Tibial nerve (tissue), 4 donors: ENCODE data around the gene IP6K3. TPM values are rescaled to one million over a fixed set of nuclear protein-coding genes. Genes with fewer than 3 reads are reported as not detected.

Experiments
- DNase-seq, 2 donors: peaks; one replicate each; pipeline ENCODE4 v3.0.0-alpha.2; 2019; ENCODE audit warnings: low spot score in 2 of 2
- H3K27ac ChIP-seq, 4 donors: fragments of 200-600 bp; sonication (generic) in 3 of 4; one replicate each; pipeline ENCODE4 v1.5.1; 2017 to 2019; ENCODE audit warnings: mild to moderate bottlenecking in 1 of 4
- H3K27me3 ChIP-seq, 2 donors: fragments of 200-600 bp; sonication (generic) in 1 of 2; one replicate each; pipeline versions ENCODE4 v1.5.1 to v1.6.0; 2017 to 2019
- H3K36me3 ChIP-seq, 3 donors: fragments of 200-600 bp; sonication (generic); one replicate each; pipeline ENCODE4 v1.5.1; 2018 to 2019
- H3K4me1 ChIP-seq, 4 donors: fragments of 200-600 bp; sonication (generic) in 3 of 4; one replicate each; pipeline ENCODE4 v1.5.1; 2017 to 2019
- H3K4me3 ChIP-seq, 4 donors: fragments of 200-600 bp; sonication (generic) in 3 of 4; one replicate each; pipeline ENCODE4 v1.5.1; 2017 to 2019; ENCODE audit warnings: mild to moderate bottlenecking in 1 of 4, moderate library complexity in 1 of 4
- H3K9me3 ChIP-seq, 4 donors: fragments of 200-600 bp; sonication (generic) in 3 of 4; one replicate each; pipeline ENCODE4 v1.5.1; 2017 to 2019
- CTCF ChIP-seq, 5 experiments: fragments of 200-600 bp in 3 of 5; fragments of 450-650 bp in 2 of 5; sonication (generic) in 3 of 5; IDR thresholded peaks; one replicate each; pipeline ENCODE4 v1.5.1; 2016 to 2019; ENCODE audit warnings: antibody characterized with exemption in 5 of 5, mild to moderate bottlenecking in 3 of 5, moderate library complexity in 2 of 5
- EP300 ChIP-seq, 2 donors: sonication (generic); formaldehyde crosslinking; IDR thresholded peaks; one replicate each; pipeline ENCODE4 v1.6.1; 2017; ENCODE audit warnings: antibody characterized with exemption in 2 of 2, mild to moderate bottlenecking in 1 of 2
- POLR2A ChIP-seq, 2 donors: fragments of 450-650 bp; IDR thresholded peaks; one replicate each; pipeline ENCODE4 v1.6.1; 2017; ENCODE audit warnings: antibody characterized with exemption in 2 of 2, mild to moderate bottlenecking in 2 of 2, moderate library complexity in 2 of 2
- WGBS, 2 donors: methylation state at CpG; one replicate each; pipeline ENCODE4 v1.1.5; 2018; 5-methylcytosine and 5-hydroxymethylcytosine counted together
- total RNA-seq, 4 donors: library from RNA; depleted of rRNA; stranded (reverse); fragments of >200 nt; gene quantifications; one replicate each; pipeline ENCODE4 v1.1.0, GENCODE V29; 2016

The IP6K3 gene
- total RNA-seq, 4 donors from 2014 or later = 0.39 to 3.0 (median 1.7) TPM

DNA sequence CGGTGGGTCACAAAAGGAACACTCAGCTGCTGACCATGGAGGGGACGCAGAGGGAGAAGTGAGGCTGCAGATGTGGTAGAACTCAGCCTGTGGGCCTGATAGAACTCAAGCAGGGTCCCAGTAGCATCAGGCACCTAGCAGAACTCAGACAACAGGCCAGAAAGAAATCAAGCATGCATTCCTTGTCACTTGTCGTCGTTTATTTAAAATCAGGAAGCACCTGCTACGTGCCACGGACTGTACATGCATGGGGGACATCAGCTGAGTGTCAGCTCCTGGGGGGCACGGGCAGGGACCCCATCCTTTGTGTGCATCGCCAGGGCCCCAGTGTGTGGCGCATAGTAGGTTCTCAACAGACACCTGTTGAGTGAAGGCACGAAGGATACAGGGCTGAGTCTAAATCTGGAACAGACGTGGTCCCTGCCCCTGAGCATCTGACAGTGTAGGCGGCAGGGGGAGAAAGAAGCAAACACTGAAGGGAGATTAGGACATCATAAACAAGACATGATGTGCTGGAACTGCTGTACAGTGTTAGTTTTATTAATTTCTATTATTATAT is 67.7 kb downstream of the IP6K3 start:
- WGBS, 2 donors = 83 to 87% methylated on average over 12 of the region's 12 CpGs
- no peak for DNase-seq
- Histone ChIP-seq H3K27ac (no peak overlapping the region), H3K36me3 (peaks cover 2 to 100% (median 26%) of the 10 kb centered on the region in 3 donors), H3K27me3 (no peaks in the 10 kb centered on the region), H3K4me3 (no peak overlapping the region), H3K4me1 (peaks cover 0 to 23% (median 6%) of the 10 kb centered on the region in 4 donors), H3K9me3 (no peaks in the 10 kb centered on the region)
- TF ChIP-seq POLR2A (IDR thresholded peaks at IDR 0.05) (no peak), EP300 (IDR thresholded peaks at IDR 0.05) (no peak), CTCF (IDR thresholded peaks at IDR 0.05) (no peak)

GRCh38 chr6:33678233-33678931 is 68.3 kb downstream of the IP6K3 start:
- DNase-seq = no peak
- WGBS, 2 donors = 91 to 94% methylated on average over 23 to 24 of the region's 24 CpGs
- Histone ChIP-seq H3K27me3 (no peaks in the 10 kb centered on the region), H3K9me3 (no peaks in the 10 kb centered on the region), H3K27ac (no peak overlapping the region), H3K4me3 (no peak overlapping the region), H3K36me3 (peaks cover 2 to 100% (median 26%) of the 10 kb centered on the region in 3 donors), H3K4me1 (peaks cover 0 to 20% (median 4%) of the 10 kb centered on the region in 4 donors)
- TF ChIP-seq CTCF (IDR thresholded peaks at IDR 0.05) (no peak), EP300 (IDR thresholded peaks at IDR 0.05) (no peak), POLR2A (IDR thresholded peaks at IDR 0.05) (no peak)

DNA sequence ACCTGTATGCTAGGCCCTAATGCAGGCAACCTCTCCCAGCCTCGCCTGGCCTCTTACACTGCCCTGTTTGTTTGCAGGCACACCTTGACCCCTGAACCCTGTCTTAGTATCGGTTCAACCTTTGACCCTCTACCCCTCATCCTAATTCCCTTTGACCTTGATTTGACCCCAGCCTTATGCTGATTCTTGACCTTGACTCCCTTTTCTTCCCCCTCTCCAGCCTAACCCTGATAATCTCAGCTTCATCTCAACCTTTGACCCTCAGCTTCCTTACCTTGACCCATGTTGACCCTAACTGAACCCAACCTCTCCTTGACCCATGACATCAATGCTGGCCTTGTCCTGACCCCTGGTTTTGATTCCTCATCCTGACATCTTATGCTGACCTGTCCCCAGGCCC is 69.0 kb downstream of the IP6K3 start:
- Histone ChIP-seq H3K36me3 (peaks cover 2 to 94% (median 25%) of the 10 kb centered on the region in 3 donors), H3K27ac (no peak overlapping the region), H3K9me3 (no peaks in the 10 kb centered on the region), H3K27me3 (no peaks in the 10 kb centered on the region), H3K4me1 (peaks cover 0 to 20% (median 4%) of the 10 kb centered on the region in 4 donors), H3K4me3 (no peak overlapping the region)
- 70 to 77% methylated on average over 2 of the region's 2 CpGs for whole genome bisulfite sequencing, 2 donors
- DNase-seq = no peak
- no peak for TF ChIP-seq CTCF (IDR thresholded peaks at IDR 0.05)
- no peak for TF ChIP-seq POLR2A (IDR thresholded peaks at IDR 0.05)
- no peak for TF ChIP-seq EP300 (IDR thresholded peaks at IDR 0.05)

GRCh38 chr6:33677143-33677660 is 69.5 kb downstream of the IP6K3 start:
- Histone ChIP-seq H3K9me3 (no peaks in the 10 kb centered on the region), H3K36me3 (peaks cover 2 to 90% (median 20%) of the 10 kb centered on the region in 3 donors), H3K27ac (peak overlapping the region in 2 of 4 donors; percentile 3 to 40)

More at GRCh38 chr6:33677143-33677660, 69.5 kb downstream of the IP6K3 start:
- TF ChIP-seq CTCF (IDR thresholded peaks at IDR 0.05) (no peak), EP300 (IDR thresholded peaks at IDR 0.05) (no peak)
- WGBS, 2 donors = 44 to 60% methylated on average over 8 of the region's 8 CpGs
- DNase-seq = no peak
- H3K27me3 ChIP-seq = no peaks in the 10 kb centered on the region
- H3K4me1 ChIP-seq = peaks cover 0 to 20% (median 4%) of the 10 kb centered on the region in 4 donors
- H3K4me3 ChIP-seq = no peak overlapping the region
